ACC112 (cell line): ENCODE measurements around the gene RNU6-8.

ENCODE experiments used
- H2AFZ ChIP-seq: fragments of 200-600 bp; sonication (generic); one replicate; pipeline ENCODE4 v1.6.0; 2017; ENCODE audit warnings: antibody characterized with exemption, low read length; ENCODE audit not compliant: unreplicated experiment
- H3K27ac ChIP-seq: fragments of 200-600 bp; sonication (generic); 2 replicates; pipeline ENCODE4 v1.5.1; 2014; ENCODE audit warnings: low read depth, mild to moderate bottlenecking, antibody characterized with exemption, low read length, moderate library complexity
- H3K27me3 ChIP-seq: fragments of 200-600 bp; sonication (generic); 2 replicates; pipeline ENCODE4 v1.6.1; 2014; ENCODE audit warnings: mild to moderate bottlenecking, antibody characterized with exemption, low read length, moderate library complexity, mixed read lengths; ENCODE audit not compliant: insufficient read depth
- H3K36me3 ChIP-seq: fragments of 200-600 bp; sonication (generic); 2 replicates; pipeline ENCODE4 v1.6.1; 2016; ENCODE audit warnings: mild to moderate bottlenecking, antibody characterized with exemption, low read length, moderate library complexity, mixed read lengths; ENCODE audit not compliant: insufficient read depth
- H3K4me1 ChIP-seq: fragments of 200-600 bp; sonication (generic); one replicate; pipeline ENCODE4 v1.6.1; 2016; ENCODE audit warnings: low read length, mixed read lengths; ENCODE audit not compliant: insufficient read depth, unreplicated experiment, control insufficient read depth
- H3K4me3 ChIP-seq: fragments of 200-600 bp; sonication (generic); 2 replicates; pipeline ENCODE4 v1.5.1; 2014; ENCODE audit warnings: mild to moderate bottlenecking, low read depth, low read length
- H3K79me2 ChIP-seq: fragments of 200-600 bp; sonication (generic); one replicate; pipeline ENCODE4 v1.6.0; 2016; ENCODE audit warnings: low read length; ENCODE audit not compliant: control insufficient read depth, unreplicated experiment, insufficient read depth

The RNU6-8 gene

DNA sequence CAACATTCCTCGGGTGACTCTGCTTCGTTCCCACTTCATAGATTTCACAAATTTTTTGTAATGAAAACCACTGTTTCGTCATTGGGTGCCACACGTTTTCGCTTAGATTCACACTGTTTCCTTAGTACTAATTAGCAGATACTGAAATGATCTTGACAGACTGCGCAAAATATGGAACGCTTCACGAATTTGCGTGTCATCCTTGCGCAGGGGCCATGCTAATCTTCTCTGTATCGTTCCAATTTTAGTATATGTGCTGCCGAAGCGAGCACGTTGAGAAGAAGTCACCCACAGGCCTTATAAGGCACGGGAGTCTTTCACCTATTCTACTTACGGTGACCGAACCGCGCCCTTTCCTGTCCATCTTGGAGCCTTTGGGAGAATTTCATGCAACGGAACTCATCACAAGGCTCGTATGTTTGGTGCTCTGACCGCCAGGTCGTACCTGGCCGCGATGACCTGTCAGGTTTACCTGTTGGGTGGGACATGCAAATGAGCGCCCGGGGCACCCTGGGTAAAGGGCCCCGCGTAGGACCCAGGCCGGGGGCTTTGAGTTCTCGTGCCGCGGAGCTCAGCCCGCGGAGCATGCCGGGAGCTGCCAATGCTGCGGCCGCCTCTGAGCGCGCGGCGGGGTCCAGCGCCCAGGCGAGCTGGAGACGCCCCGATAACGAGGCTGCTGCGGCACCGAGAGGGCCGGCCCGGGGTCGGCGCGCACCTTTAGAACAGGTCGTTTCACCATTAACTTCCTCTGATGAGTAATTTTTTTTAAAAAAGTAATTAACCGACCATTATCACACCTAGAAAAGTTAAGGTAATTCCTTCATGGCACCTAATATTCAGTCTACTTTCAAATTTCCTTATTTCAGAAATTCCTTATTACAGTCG lies at the start of gene RNU6-8:
RNU6-8 (minus strand) TSS at position 272 of the 885 bp plus-strand sequence.
- H3K27ac ChIP-seq: peak within 1 kb of the TSS; percentile 71
- H3K27me3 ChIP-seq: no peaks in the 10 kb centered on the region
- H2AFZ ChIP-seq: peak within 1 kb of the TSS; percentile 90
- no peaks in the 10 kb centered on the region for H3K36me3 ChIP-seq
- H3K4me1 ChIP-seq: peaks cover 11% of the 10 kb centered on the region
- H3K79me2 ChIP-seq: no peaks in the 10 kb centered on the region
- peak within 1 kb of the TSS; percentile 89 for H3K4me3 ChIP-seq

DNA sequence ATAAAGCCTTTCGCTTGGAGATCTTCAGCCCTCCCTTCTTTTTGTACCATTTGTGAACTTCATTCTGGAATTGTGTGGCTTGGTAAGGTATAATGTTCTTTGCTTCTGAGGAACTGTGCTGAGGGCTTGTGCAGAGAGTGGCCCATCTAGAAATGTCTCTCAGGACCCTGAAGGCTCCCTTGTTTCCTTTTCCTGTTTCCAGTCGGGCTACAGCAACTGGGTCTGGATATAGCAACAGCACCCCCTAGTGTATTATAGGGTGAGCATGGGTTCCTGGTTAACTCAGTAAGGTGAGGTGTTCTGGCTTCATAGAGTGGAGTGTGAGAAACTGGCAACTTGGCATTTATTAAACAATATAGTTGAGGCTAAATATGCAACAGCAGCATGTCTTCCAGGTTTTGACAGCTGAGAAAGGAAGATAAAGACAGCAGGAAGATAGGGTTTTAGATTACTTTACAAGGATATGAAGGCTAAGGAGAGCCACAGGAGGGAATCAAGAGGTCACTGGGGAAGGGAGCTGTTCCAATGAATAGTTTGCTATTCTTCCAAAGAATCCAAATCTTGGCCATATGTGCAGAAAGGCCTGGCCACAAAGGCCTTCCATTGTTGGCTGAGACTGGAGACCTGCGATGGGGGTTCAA lies 49.1 kb upstream of the RNU6-8 start:
- Histone ChIP-seq H3K4me1 (no peaks in the 10 kb centered on the region), H3K27me3 (no peaks in the 10 kb centered on the region), H3K79me2 (no peaks in the 10 kb centered on the region), H3K4me3 (no peak overlapping the region), H2AFZ (peak overlapping the region; percentile 70), H3K36me3 (no peaks in the 10 kb centered on the region), H3K27ac (no peak overlapping the region)

GRCh38 chr14:32251530-32251929 lies 48.5 kb upstream of the RNU6-8 start:
- Histone ChIP-seq H3K4me1 (no peaks in the 10 kb centered on the region), H2AFZ (peak overlapping the region; percentile 70), H3K79me2 (no peaks in the 10 kb centered on the region), H3K27me3 (no peaks in the 10 kb centered on the region), H3K27ac (no peak overlapping the region), H3K36me3 (no peaks in the 10 kb centered on the region), H3K4me3 (no peak overlapping the region)

- H3K27ac ChIP-seq: no peak overlapping the region
- no peak overlapping the region for H2AFZ ChIP-seq
- H3K36me3 ChIP-seq: no peaks in the 10 kb centered on the region
- no peaks in the 10 kb centered on the region for H3K27me3 ChIP-seq
- H3K4me3 ChIP-seq: no peak overlapping the region
- no peaks in the 10 kb centered on the region for H3K79me2 ChIP-seq
- H3K4me1 ChIP-seq: no peaks in the 10 kb centered on the region
Observed at GRCh38 chr14:32250681-32251080, 47.6 kb upstream of the RNU6-8 start.

DNA sequence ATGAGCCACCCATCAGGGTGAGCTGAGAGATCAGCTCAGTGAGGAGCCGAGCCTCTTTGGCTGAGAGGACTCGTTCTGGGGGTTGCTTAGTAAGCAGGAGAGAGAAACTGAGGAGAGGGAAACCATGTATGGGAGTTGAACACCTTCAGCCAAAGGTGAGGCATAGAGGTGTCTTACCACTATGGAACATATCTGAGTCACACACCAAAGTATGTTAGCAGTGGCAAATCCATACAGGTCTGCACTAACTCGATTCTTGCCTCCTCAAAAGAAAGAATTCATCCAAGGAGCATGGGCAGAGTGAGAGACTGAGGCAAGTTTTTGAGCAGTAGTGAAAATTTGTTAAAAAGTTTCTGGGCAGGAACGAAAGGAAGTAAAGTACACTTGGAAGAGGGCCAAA lies 46.7 kb upstream of the RNU6-8 start:
- H3K36me3 ChIP-seq: no peaks in the 10 kb centered on the region
- no peak overlapping the region for H2AFZ ChIP-seq
- H3K79me2 ChIP-seq: no peaks in the 10 kb centered on the region
- H3K27ac ChIP-seq: no peak overlapping the region
- H3K4me3 ChIP-seq: no peak overlapping the region
- no peaks in the 10 kb centered on the region for H3K4me1 ChIP-seq
- no peaks in the 10 kb centered on the region for H3K27me3 ChIP-seq

GRCh38 chr14:32249371-32249770 lies 46.3 kb upstream of the RNU6-8 start:
- Histone ChIP-seq H3K4me1 (no peaks in the 10 kb centered on the region), H3K4me3 (no peak overlapping the region), H2AFZ (no peak overlapping the region), H3K27ac (no peak overlapping the region), H3K27me3 (no peaks in the 10 kb centered on the region), H3K79me2 (no peaks in the 10 kb centered on the region), H3K36me3 (no peaks in the 10 kb centered on the region)

DNA sequence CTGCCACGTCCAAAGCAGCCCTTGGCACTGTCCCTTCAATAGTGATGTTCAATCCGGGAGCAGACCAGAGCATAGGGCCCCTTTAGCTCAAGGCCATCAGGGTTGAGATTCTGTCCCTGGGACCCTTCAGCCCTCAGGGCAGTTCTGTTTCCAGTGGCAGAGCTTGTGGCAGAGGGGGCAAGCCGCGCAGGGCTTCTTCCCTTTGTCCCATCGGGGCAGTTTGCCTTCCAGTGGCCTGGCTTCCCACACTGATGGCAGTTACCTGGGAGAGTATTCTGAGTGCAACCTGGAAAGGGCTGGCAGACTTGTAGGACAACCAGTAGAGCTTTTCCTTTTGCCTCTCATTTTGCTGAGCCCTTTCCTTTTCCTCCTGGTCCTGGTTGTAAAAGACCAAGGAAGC lies 43.7 kb upstream of the RNU6-8 start:
- no peak overlapping the region for H3K4me3 ChIP-seq
- no peaks in the 10 kb centered on the region for H3K4me1 ChIP-seq
- no peak overlapping the region for H2AFZ ChIP-seq
- H3K79me2 ChIP-seq: no peaks in the 10 kb centered on the region
- no peaks in the 10 kb centered on the region for H3K36me3 ChIP-seq
- no peaks in the 10 kb centered on the region for H3K27me3 ChIP-seq
- no peak overlapping the region for H3K27ac ChIP-seq

- H3K4me3 ChIP-seq: no peak overlapping the region
- H2AFZ ChIP-seq: no peak overlapping the region
- H3K79me2 ChIP-seq: no peaks in the 10 kb centered on the region
- no peaks in the 10 kb centered on the region for H3K4me1 ChIP-seq
- H3K36me3 ChIP-seq: no peaks in the 10 kb centered on the region
- H3K27ac ChIP-seq: no peak overlapping the region
- 0 out of 2 replicates have a peak, but pooled peaks cover 5% of the 10 kb centered on the region for H3K27me3 ChIP-seq
Observed at GRCh38 chr14:32244404-32244803, 41.3 kb upstream of the RNU6-8 start.

DNA sequence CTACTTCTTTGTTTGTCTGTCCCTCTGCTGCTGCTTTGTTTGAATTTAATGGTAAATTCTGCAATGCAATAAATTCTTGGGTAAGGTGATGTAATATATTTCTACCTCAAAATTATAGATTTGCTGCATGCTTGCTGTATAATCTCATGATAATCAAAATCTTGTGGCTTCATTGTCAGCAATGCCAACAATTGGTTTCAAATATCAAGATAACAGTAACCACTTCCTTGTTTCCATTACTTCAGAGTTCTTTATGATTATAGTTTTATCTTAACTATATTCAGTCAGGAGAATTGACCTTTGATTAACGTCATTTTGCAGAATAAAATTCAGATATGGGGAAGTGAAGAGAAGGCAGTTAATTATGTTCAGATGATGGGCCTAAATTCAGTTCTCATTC lies 30.2 kb upstream of the RNU6-8 start:
- H3K4me3 ChIP-seq: no peak overlapping the region

DNA sequence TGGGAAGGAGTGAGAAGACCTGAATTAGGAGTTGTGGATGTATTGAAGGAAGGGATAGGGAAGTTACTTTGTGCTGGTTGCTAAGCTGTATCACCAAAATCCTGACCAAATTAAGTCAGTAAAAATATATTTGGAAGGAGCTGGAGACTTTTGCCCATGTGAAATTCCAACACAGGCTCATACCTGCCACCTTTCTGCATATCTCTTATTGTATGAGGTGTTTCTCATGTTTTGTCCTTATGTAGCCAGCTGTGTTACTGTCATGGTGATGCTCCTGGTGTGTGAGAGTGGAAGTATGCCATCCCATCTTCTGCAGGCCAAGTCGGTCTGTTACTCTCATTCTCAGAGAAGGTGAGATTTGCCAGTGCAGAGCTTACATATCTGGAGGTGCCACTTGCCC lies 29.4 kb upstream of the RNU6-8 start:
- Histone ChIP-seq H3K36me3 (no peaks in the 10 kb centered on the region), H3K27me3 (no peaks in the 10 kb centered on the region), H3K27ac (no peak overlapping the region), H3K4me1 (peaks cover 22% of the 10 kb centered on the region), H3K4me3 (no peak overlapping the region), H3K79me2 (no peaks in the 10 kb centered on the region), H2AFZ (no peak overlapping the region)

More for the DNA sequence above, 30.2 kb upstream of the RNU6-8 start:
- no peaks in the 10 kb centered on the region for H3K27me3 ChIP-seq
- H3K4me1 ChIP-seq: peaks cover 22% of the 10 kb centered on the region
- H3K79me2 ChIP-seq: no peaks in the 10 kb centered on the region
- no peak overlapping the region for H2AFZ ChIP-seq
- H3K36me3 ChIP-seq: no peaks in the 10 kb centered on the region
- H3K27ac ChIP-seq: no peak overlapping the region
